ENCODE measurements around the gene IER3.

IER3 gene

DNA sequence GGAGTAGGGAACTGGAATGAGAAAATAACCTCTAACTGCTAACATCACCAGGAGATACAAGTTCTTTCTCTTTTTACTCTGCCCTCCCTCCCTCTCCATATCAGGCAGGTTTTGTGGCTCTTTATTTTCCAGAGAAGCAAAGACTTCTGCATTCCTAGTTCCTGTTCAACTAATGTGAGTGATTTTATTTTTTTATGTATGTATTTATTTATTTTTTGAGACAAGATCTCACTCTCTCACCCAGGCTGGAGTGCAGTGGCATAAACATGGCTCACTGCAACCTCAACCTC, 6.0 kb upstream of the IER3 start:
- Histone ChIP-seq H3K4me1 (ENCODE audit: control insufficient read depth, insufficient read depth, low read length) (peaks cover 19% of the 10 kb centered on the region), H3K4me3 (ENCODE audit: low read depth, low read length) (no peak overlapping the region), H3K36me3 (ENCODE audit: control insufficient read depth in 2 of 2, insufficient read depth in 1 of 2, low read length in 2 of 2) (no peaks in the 10 kb centered on the region), H3K9me3 (ENCODE audit: control insufficient read depth, insufficient read depth, low read depth, low read length) (no peaks in the 10 kb centered on the region), H3K27ac (ENCODE audit: extremely low read depth, low read depth, low read length) (no peak overlapping the region)
- CTCF ChIA-PET: interaction anchor here (0.7 to 1.4 kb wide), 2 partner anchors 40 to 71 kb away, joined by 5 to 6 read pairs; no protein-coding TSS in a partner anchor
- TF ChIP-seq ZXDB (tag by site-specific recombination; IDR thresholded peaks at IDR 0.05) (no peak), ZNF121 (tag by site-specific recombination; IDR thresholded peaks at IDR 0.05) (no peak), KLF9 (tag by site-specific recombination; IDR thresholded peaks at IDR 0.05; ENCODE audit: low read depth) (no peak), ZNF292 (tag by site-specific recombination; IDR thresholded peaks at IDR 0.05; ENCODE audit: borderline replicate concordance, low read depth) (no peak), ZNF664 (tag by site-specific recombination; IDR thresholded peaks at IDR 0.05) (no peak), ZFP3 (tag by site-specific recombination; IDR thresholded peaks at IDR 0.05; ENCODE audit: low read depth) (no peak), ZNF791 (tag by site-specific recombination; IDR thresholded peaks at IDR 0.05) (no peak), ZNF549 (tag by site-specific recombination; IDR thresholded peaks at IDR 0.05) (no peak), ZNF37A (tag by site-specific recombination; IDR thresholded peaks at IDR 0.05) (no peak), SP7 (tag by site-specific recombination; IDR thresholded peaks at IDR 0.05) (no peak), ZNF335 (tag by site-specific recombination; conservative IDR thresholded peaks at IDR 0.05) (no peak), ZNF239 (tag by site-specific recombination; IDR thresholded peaks at IDR 0.05) (no peak), ZNF302 (tag by site-specific recombination; IDR thresholded peaks at IDR 0.05; ENCODE audit: low read depth) (no peak), ZNF473 (tag by site-specific recombination; IDR thresholded peaks at IDR 0.05) (no peak), ZNF266 (tag by site-specific recombination; IDR thresholded peaks at IDR 0.05; ENCODE audit: low read depth) (no peak)
- TF ChIP-seq, protein P1, sequence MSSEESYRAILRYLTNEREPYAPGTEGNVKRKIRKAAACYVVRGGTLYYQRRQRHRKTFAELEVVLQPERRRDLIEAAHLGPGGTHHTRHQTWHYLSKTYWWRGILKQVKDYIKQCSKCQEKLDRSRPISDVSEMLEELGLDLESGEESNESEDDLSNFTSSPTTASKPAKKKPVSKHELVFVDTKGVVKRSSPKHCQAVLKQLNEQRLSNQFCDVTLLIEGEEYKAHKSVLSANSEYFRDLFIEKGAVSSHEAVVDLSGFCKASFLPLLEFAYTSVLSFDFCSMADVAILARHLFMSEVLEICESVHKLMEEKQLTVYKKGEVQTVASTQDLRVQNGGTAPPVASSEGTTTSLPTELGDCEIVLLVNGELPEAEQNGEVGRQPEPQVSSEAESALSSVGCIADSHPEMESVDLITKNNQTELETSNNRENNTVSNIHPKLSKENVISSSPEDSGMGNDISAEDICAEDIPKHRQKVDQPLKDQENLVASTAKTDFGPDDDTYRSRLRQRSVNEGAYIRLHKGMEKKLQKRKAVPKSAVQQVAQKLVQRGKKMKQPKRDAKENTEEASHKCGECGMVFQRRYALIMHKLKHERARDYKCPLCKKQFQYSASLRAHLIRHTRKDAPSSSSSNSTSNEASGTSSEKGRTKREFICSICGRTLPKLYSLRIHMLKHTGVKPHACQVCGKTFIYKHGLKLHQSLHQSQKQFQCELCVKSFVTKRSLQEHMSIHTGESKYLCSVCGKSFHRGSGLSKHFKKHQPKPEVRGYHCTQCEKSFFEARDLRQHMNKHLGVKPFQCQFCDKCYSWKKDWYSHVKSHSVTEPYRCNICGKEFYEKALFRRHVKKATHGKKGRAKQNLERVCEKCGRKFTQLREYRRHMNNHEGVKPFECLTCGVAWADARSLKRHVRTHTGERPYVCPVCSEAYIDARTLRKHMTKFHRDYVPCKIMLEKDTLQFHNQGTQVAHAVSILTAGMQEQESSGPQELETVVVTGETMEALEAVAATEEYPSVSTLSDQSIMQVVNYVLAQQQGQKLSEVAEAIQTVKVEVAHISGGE (tag by site-specific recombination; conservative IDR thresholded peaks at IDR 0.05; ENCODE audit: low read depth): no peak
- TF ChIP-seq, protein P2, sequence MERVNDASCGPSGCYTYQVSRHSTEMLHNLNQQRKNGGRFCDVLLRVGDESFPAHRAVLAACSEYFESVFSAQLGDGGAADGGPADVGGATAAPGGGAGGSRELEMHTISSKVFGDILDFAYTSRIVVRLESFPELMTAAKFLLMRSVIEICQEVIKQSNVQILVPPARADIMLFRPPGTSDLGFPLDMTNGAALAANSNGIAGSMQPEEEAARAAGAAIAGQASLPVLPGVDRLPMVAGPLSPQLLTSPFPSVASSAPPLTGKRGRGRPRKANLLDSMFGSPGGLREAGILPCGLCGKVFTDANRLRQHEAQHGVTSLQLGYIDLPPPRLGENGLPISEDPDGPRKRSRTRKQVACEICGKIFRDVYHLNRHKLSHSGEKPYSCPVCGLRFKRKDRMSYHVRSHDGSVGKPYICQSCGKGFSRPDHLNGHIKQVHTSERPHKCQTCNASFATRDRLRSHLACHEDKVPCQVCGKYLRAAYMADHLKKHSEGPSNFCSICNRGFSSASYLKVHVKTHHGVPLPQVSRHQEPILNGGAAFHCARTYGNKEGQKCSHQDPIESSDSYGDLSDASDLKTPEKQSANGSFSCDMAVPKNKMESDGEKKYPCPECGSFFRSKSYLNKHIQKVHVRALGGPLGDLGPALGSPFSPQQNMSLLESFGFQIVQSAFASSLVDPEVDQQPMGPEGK (tag by site-specific recombination; IDR thresholded peaks at IDR 0.05): no peak
- TF ChIP-seq, protein P3, sequence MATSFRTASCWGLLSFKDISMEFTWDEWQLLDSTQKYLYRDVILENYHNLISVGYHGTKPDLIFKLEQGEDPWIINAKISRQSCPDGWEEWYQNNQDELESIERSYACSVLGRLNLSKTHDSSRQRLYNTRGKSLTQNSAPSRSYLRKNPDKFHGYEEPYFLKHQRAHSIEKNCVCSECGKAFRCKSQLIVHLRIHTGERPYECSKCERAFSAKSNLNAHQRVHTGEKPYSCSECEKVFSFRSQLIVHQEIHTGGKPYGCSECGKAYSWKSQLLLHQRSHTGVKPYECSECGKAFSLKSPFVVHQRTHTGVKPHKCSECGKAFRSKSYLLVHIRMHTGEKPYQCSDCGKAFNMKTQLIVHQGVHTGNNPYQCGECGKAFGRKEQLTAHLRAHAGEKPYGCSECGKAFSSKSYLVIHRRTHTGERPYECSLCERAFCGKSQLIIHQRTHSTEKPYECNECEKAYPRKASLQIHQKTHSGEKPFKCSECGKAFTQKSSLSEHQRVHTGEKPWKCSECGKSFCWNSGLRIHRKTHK (tag by site-specific recombination; IDR thresholded peaks at IDR 0.05): no peak
- POLR2A ChIA-PET: interaction anchor here (0.6 to 1.2 kb wide), 2 partner anchors 24 to 31 kb away, joined by 3 read pairs; no protein-coding TSS in a partner anchor

DNA sequence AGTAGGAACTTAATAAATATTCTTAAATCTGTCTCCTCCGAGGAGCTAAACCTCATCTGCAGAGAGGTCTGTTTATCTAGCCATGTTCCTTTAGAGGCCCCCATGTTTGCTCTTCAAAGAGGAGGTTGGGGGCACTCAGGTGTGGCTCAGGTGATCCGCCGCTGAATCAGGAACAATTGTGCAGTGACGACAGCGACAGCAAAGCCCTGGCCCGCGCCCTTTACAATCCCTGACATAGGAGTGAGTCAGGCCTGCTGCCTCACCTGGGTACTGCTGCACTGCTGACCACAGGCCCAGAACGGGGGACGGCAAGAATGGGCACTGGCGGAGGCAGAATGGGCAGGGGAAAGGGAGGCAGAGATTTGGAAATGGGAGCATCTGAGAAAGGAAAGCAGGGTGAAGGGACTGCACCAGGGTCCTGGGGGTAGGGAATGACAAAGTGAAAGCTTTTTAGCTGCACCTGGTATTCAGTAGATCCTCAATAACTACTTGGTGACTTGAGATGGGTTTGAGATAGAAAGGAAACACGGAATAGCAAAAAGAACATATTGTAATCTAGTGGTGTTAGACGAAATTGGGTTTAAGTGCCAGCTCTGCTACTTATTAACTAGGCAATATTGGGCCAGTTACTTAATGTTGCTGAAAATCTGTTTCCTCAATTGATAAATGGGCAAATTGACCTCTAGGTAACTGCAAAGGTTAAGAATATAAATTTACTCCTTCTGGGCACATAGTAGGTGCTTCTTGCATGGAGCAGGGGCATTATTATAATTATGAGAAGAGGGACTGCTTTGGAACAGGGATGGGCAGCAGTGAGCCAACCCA, 5.4 kb upstream of the IER3 start:
- TF ChIP-seq ZNF112 (tag by site-specific recombination; IDR thresholded peaks at IDR 0.05) (no peak), REPIN1 (tag by site-specific recombination; IDR thresholded peaks at IDR 0.05; ENCODE audit: low read depth) (no peak), ZBTB7A (tag by site-specific recombination; IDR thresholded peaks at IDR 0.05; ENCODE audit: low read depth) (no peak)
- Histone ChIP-seq H3K27ac (ENCODE audit: extremely low read depth, low read depth, low read length) (no peak overlapping the region; the same call in 1 of the 2 replicates), H3K4me1 (ENCODE audit: control insufficient read depth, insufficient read depth, low read length) (peaks cover 19% of the 10 kb centered on the region), H3K36me3 (ENCODE audit: control insufficient read depth in 2 of 2, insufficient read depth in 1 of 2, low read length in 2 of 2) (no peaks in the 10 kb centered on the region), H3K4me3 (ENCODE audit: low read depth, low read length) (no peak overlapping the region), H3K9me3 (ENCODE audit: control insufficient read depth, insufficient read depth, low read depth, low read length) (no peaks in the 10 kb centered on the region)
- ChIA-PET CTCF (interaction anchor here (0.6 to 1.4 kb wide), 3 partner anchors 24 to 72 kb away, joined by 3 to 6 read pairs (median 5); no protein-coding TSS in a partner anchor), POLR2A (interaction anchor here (0.6 to 1.2 kb wide), 2 partner anchors 23 to 32 kb away, joined by 3 read pairs; no protein-coding TSS in a partner anchor)
